WTC11 (cell line): ENCODE measurements around the gene SMAD2.

Source experiments
- ATF2 ChIP-seq: sonication (generic); formaldehyde crosslinking; IDR thresholded peaks from 2 replicates; pipeline ENCODE4 v1.8.1; 2022; ENCODE audit warnings: low read depth, missing genetic modification reagents, borderline replicate concordance
- ATF3 ChIP-seq: sonication (generic); formaldehyde crosslinking; conservative IDR thresholded peaks from 2 replicates; pipeline ENCODE4 v1.8.1; 2022; ENCODE audit warnings: mild to moderate bottlenecking, missing genetic modification reagents
- CREB1 ChIP-seq: sonication (generic); formaldehyde crosslinking; IDR thresholded peaks from 2 replicates; pipeline ENCODE4 v1.8.0; 2023; ENCODE audit warnings: mild to moderate bottlenecking, missing genetic modification reagents
- CTCF ChIP-seq: fragments of 200-600 bp; IDR thresholded peaks from 2 replicates; pipeline ENCODE4 v1.8.0; 2022; ENCODE audit warnings: antibody characterized with exemption
- E2F1 ChIP-seq: sonication (generic); formaldehyde crosslinking; IDR thresholded peaks from 2 replicates; pipeline ENCODE4 v1.8.0; 2022; ENCODE audit warnings: mild to moderate bottlenecking, missing genetic modification reagents
- FOXJ3 ChIP-seq: sonication (generic); formaldehyde crosslinking; IDR thresholded peaks from 2 replicates; pipeline ENCODE4 v1.9.0; 2021; ENCODE audit warnings: missing genetic modification reagents, mild to moderate bottlenecking, borderline replicate concordance
- HMGXB4 ChIP-seq: sonication (generic); formaldehyde crosslinking; IDR thresholded peaks from 2 replicates; pipeline ENCODE4 v1.8.1; 2023; ENCODE audit warnings: mild to moderate bottlenecking, moderate library complexity, missing genetic modification reagents
- PRDM15 ChIP-seq: sonication (generic); formaldehyde crosslinking; IDR thresholded peaks from 2 replicates; pipeline ENCODE4 v1.8.0; 2022; ENCODE audit warnings: missing genetic modification reagents
- PREB ChIP-seq: sonication (generic); formaldehyde crosslinking; IDR thresholded peaks from 2 replicates; pipeline ENCODE4 v1.8.1; 2022; ENCODE audit warnings: mild to moderate bottlenecking, missing genetic modification reagents, moderate library complexity, borderline replicate concordance
- USF1 ChIP-seq: sonication (generic); formaldehyde crosslinking; IDR thresholded peaks from 2 replicates; pipeline ENCODE4 v1.8.0; 2022; ENCODE audit warnings: mild to moderate bottlenecking, missing genetic modification reagents
- ZNF532 ChIP-seq: fragments of 250-450 bp; sonication (Bioruptor Pico); IDR thresholded peaks from 2 replicates; pipeline ENCODE4 v1.9.0; 2021; ENCODE audit warnings: mild to moderate bottlenecking, borderline replicate concordance

GRCh38 chr18:47895565-47896250 is 34.8 kb downstream of the SMAD2 start:
- TF ChIP-seq ATF2 (CRISPR knock-in tag) (no peak), PREB (CRISPR knock-in tag) (no peak), HMGXB4 (CRISPR knock-in tag) (no peak), E2F1 (CRISPR knock-in tag) (no peak), CREB1 (CRISPR knock-in tag) (no peak), USF1 (CRISPR knock-in tag) (no peak), FOXJ3 (CRISPR knock-in tag) (no peak), CTCF (no peak), ZNF532 (no peak), PRDM15 (no peak), ATF3 (CRISPR knock-in tag) (no peak)
